Upper lobe of right lung (tissue), 1 donor: ENCODE measurements around the gene NCAPD2. TPM values are rescaled to one million over a fixed set of nuclear protein-coding genes. Genes with fewer than 3 reads are reported as not detected.

Source experiments
- ATAC-seq: fragments of 200-7000 bp; cut with Tn5 transposase; one replicate; pipeline ENCODE4 v1.9.1; 2020; ENCODE audit warnings: mild to moderate bottlenecking, moderate library complexity
- DNase-seq: peaks from one replicate; pipeline ENCODE4 v3.0.0-alpha.2; 2020
- H3K27ac ChIP-seq: fragments of 200-600 bp; one replicate; pipeline ENCODE4 v1.8.0; 2022
- H3K27me3 ChIP-seq: fragments of 200-600 bp; one replicate; pipeline ENCODE4 v1.8.0; 2022; ENCODE audit warnings: mild to moderate bottlenecking
- H3K36me3 ChIP-seq: fragments of 200-600 bp; one replicate; pipeline ENCODE4 v1.8.0; 2022
- H3K4me1 ChIP-seq: fragments of 200-600 bp; one replicate; pipeline ENCODE4 v1.8.0; 2022
- H3K4me3 ChIP-seq: fragments of 200-600 bp; one replicate; pipeline ENCODE4 v1.8.0; 2022; ENCODE audit warnings: mild to moderate bottlenecking
- H3K9me3 ChIP-seq: fragments of 200-600 bp; one replicate; pipeline ENCODE4 v1.8.0; 2022
- CTCF ChIP-seq: fragments of 200-600 bp; IDR thresholded peaks from one replicate; pipeline ENCODE4 v1.8.0; 2022; ENCODE audit warnings: antibody characterized with exemption
- intact Hi-C: fragments of 100-400 bp; cut with DNase I; formaldehyde crosslinking; loops from one replicate; pipeline ENCODE4 v1.11.0; 2022
- total RNA-seq: library from RNA; stranded (reverse); fragmentation: NEBNext Ultra II Directional; extraction: Animal tissue kit (Norgen Biotek cat#: 25700); gene quantifications from one replicate; pipeline ENCODE4 v1.2.1, GENCODE V29; 2021
- donor health status: DM: no; HTN: yes; CAD: no; lungs with severe emphysema.

The NCAPD2 gene
- total RNA-seq, 1 donor from 2014 or later: 26.7 TPM

- Histone ChIP-seq H3K4me1 (peaks cover 34% of the 10 kb centered on the region), H3K36me3 (peaks cover 60% of the 10 kb centered on the region)
These were observed 39.2 kb downstream of the NCAPD2 start for GRCh38 chr12:6532927-6533652.

GRCh38 chr12:6533653-6533922 is 39.7 kb downstream of the NCAPD2 start:
- Histone ChIP-seq H3K36me3 (peaks cover 60% of the 10 kb centered on the region), H3K4me1 (peaks cover 34% of the 10 kb centered on the region), H3K9me3 (no peaks in the 10 kb centered on the region), H3K27me3 (no peaks in the 10 kb centered on the region), H3K27ac (peak overlapping the region; percentile 94), H3K4me3 (peak overlapping the region; percentile 91)
- intact Hi-C loops: no loop called here
- peak; percentile 17 for ATAC-seq
- peak; percentile 82 for DNase-seq
- TF ChIP-seq CTCF: no peak

More at GRCh38 chr12:6532927-6533652, 39.2 kb downstream of the NCAPD2 start:
- no peak for TF ChIP-seq CTCF
- Histone ChIP-seq H3K27me3 (no peaks in the 10 kb centered on the region), H3K27ac (peak overlapping the region; percentile 94), H3K9me3 (no peaks in the 10 kb centered on the region), H3K4me3 (peak overlapping the region; percentile 91)
- peak; percentile 82 for DNase-seq
- intact Hi-C loops: no loop called here
- peak; percentile 47 for ATAC-seq

- Histone ChIP-seq H3K9me3 (no peaks in the 10 kb centered on the region), H3K27me3 (no peaks in the 10 kb centered on the region), H3K4me3 (peak within 1 kb of the TSS; percentile 91), H3K4me1 (peaks cover 34% of the 10 kb centered on the region), H3K27ac (peak within 1 kb of the TSS; percentile 94), H3K36me3 (peaks cover 60% of the 10 kb centered on the region)
- intact Hi-C loops: no loop called here
- DNase-seq: peak; percentile 95
- peak; percentile 85 for ATAC-seq
- TF ChIP-seq CTCF: no peak
These were observed 40.2 kb downstream of the NCAPD2 start, which contains the start of gene GAPDH for GRCh38 chr12:6533923-6534694. GAPDH (plus strand) TSS chr12:6534517; CDS start chr12:6534833, 316 bp downstream.

GRCh38 chr12:6534695-6534944 is 40.7 kb downstream of the NCAPD2 start:
- TF ChIP-seq CTCF: no peak
- Histone ChIP-seq H3K36me3 (peaks cover 60% of the 10 kb centered on the region), H3K27ac (peak overlapping the region; percentile 94), H3K9me3 (no peaks in the 10 kb centered on the region), H3K27me3 (no peaks in the 10 kb centered on the region), H3K4me1 (peaks cover 35% of the 10 kb centered on the region), H3K4me3 (peak overlapping the region; percentile 91)
- ATAC-seq: peak; percentile 72
- intact Hi-C loops: no loop called here
- DNase-seq: peak; percentile 90

GRCh38 chr12:6534945-6535696 is 41.2 kb downstream of the NCAPD2 start:
- ATAC-seq: peak; percentile 58
- Histone ChIP-seq H3K36me3 (peaks cover 57% of the 10 kb centered on the region), H3K27me3 (no peaks in the 10 kb centered on the region), H3K27ac (peak overlapping the region; percentile 94), H3K4me3 (peak overlapping the region; percentile 91), H3K9me3 (no peaks in the 10 kb centered on the region), H3K4me1 (peaks cover 40% of the 10 kb centered on the region)
- DNase-seq: peak; percentile 91
- TF ChIP-seq CTCF: no peak
- intact Hi-C loops: no loop called here
